SJCRH30 (cell line): ENCODE data around the gene RAP1GDS1. TPM values are rescaled to one million over a fixed set of nuclear protein-coding genes. Genes with fewer than 3 reads are reported as not detected.

Experiments
- DNase-seq, 2 experiments: peaks; one replicate each; pipeline ENCODE4 v3.0.0-alpha.2; 2015 to 2020
- H3K27ac ChIP-seq: fragments of 250-450 bp; sonication (Bioruptor Pico); 2 replicates; pipeline ENCODE4 v1.5.1; 2020; ENCODE audit warnings: mild to moderate bottlenecking, moderate library complexity
- H3K27me3 ChIP-seq: fragments of 250-450 bp; sonication (Bioruptor Pico); 2 replicates; pipeline ENCODE4 v1.5.1; 2020; ENCODE audit warnings: mild to moderate bottlenecking, moderate library complexity
- H3K36me3 ChIP-seq: fragments of 250-450 bp; sonication (Bioruptor Pico); 2 replicates; pipeline ENCODE4 v1.5.1; 2020; ENCODE audit warnings: mild to moderate bottlenecking, moderate library complexity
- H3K4me1 ChIP-seq: fragments of 250-450 bp; sonication (Bioruptor Pico); 2 replicates; pipeline ENCODE4 v1.5.1; 2020; ENCODE audit warnings: mild to moderate bottlenecking, moderate library complexity
- H3K4me3 ChIP-seq: fragments of 250-450 bp; sonication (Bioruptor Pico); 2 replicates; pipeline ENCODE4 v1.5.1; 2020; ENCODE audit warnings: mild to moderate bottlenecking, moderate library complexity
- H3K9me3 ChIP-seq: fragments of 250-450 bp; sonication (Bioruptor Pico); replicated peaks from 2 replicates; pipeline ENCODE4 v1.5.1; 2020; ENCODE audit warnings: mild to moderate bottlenecking, moderate library complexity
- total RNA-seq: library from RNA; depleted of rRNA; stranded (reverse); fragments of >200 nt; shearing (Covaris generic); gene quantifications from 2 replicates; pipeline ENCODE4 v1.2.3, GENCODE V29; 2014; rRNA removed

Gene RAP1GDS1
- total RNA-seq, 1 experiment from 2014 or later = 73.0 TPM

DNA sequence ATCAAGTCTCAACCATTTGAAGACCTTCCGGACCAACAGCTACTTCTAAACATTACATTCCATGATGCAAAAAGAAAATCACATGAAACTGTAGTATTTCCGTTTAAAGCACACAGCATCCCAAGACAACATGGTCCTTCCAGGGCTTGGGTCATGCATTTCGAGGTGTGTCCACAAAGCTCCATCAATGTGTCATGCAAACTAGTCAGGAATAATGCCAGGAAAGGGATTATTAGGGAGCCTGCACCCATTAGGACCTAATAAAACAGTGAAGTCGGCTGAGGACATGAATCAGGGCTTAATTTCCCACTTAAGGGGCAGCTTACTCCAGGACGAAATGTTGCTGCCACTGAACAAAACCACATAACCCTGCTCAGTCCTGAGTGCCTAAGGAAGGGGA lies 219.4 kb downstream of the RAP1GDS1 start:
- no peak overlapping the region for H3K27ac ChIP-seq
- no peak overlapping the region for H3K4me3 ChIP-seq
- H3K9me3 ChIP-seq = no peaks in the 10 kb centered on the region; the same call in 1 of the 2 replicates

DNA sequence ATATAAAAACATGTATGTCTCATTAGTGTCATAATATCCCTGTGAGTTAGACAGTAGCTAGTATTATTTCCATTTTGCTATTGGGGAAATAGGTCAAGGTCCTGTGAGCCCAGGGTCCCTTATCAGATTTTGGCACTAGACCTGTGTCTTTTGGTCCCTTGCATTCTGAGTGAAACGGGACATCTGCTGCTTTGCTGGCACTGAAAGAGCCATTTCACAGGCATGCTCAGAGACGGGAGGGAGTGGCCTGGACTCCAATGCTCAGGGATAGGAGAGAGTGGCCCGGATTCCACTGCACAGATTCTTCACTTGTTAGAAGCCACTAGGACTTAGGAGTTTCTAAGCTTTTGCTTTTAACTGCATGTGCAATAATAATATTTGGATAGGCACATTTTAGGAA lies 220.0 kb downstream of the RAP1GDS1 start:
- Histone ChIP-seq H3K36me3 (peaks cover 2% of the 10 kb centered on the region; the same call in 1 of the 2 replicates), H3K4me1 (no peaks in the 10 kb centered on the region), H3K27me3 (no peaks in the 10 kb centered on the region), H3K9me3 (no peaks in the 10 kb centered on the region; the same call in 1 of the 2 replicates), H3K4me3 (no peak overlapping the region), H3K27ac (no peak overlapping the region)
- DNase-seq = peak in 1 of 2 experiments; percentile 31

More for the DNA sequence above, 219.4 kb downstream of the RAP1GDS1 start:
- H3K36me3 ChIP-seq = peaks cover 2% of the 10 kb centered on the region; the same call in 1 of the 2 replicates
- no peaks in the 10 kb centered on the region for H3K27me3 ChIP-seq
- no peaks in the 10 kb centered on the region for H3K4me1 ChIP-seq
- no peak for DNase-seq

DNA sequence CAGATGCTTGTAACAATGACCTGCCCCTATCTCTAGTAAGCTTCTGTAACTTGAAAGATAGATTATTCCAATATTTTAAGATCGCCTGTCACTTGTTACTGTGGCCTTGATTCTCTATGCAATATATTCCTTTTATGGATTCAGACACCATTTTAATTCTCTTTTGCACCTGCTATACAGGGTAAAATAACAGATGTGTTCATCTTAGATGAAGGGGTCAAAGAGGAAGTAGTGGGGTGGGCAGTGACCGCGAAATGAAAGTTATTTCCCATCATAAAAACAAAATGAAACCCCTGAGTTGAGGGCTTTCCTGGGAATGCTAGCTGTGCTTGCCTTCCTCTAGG lies 221.3 kb downstream of the RAP1GDS1 start:
- Histone ChIP-seq H3K4me3 (no peak overlapping the region), H3K27me3 (no peaks in the 10 kb centered on the region), H3K36me3 (peaks cover 2% of the 10 kb centered on the region; the same call in 1 of the 2 replicates), H3K27ac (no peak overlapping the region), H3K9me3 (no peaks in the 10 kb centered on the region; the same call in 1 of the 2 replicates), H3K4me1 (no peaks in the 10 kb centered on the region)
- no peak for DNase-seq

DNA sequence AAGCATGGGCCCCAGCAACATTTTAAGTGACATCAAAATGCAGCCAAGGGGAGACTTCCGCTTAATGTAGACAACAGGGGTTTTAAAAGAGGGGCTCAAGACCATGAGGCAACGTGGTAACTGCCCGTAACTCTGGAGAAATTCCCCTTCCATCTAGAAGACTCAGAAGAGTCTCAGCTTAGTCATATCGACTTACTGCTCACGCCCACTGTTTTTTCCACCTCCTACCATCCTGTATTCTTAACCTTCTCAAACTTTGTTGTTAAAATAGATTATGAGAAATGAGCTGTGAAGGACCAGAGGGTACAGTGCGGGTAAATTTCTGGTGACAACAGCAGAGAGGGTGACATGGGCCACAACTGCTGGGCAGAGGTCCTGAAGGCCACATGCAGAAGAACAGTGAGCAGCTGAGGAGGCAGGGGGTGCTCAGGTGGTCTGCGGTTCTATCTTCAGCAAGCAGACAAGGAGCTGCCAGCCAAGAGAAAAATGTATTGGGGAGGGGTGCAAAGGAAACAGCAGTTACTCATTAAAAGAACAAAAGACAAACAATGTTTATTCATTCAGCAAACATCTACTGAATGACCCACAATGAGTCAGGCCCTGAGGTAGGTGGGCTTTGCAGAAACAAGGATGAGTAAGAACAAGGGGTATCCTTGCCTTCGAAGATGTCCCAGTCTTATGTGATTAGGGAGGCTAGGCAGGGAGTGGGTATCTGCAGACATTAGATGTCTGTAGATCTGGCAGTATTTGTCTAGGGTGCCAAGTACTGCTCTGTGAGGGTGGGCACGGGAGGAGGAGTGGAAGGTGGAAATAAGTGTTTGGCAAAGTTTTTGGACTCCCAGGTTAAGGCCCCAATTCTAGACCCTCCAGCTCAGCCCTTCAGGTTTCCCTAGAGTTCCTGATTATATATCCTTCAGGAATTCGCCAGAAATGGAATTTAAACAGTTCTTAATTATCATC lies 221.9 kb downstream of the RAP1GDS1 start:
- no peaks in the 10 kb centered on the region for H3K4me1 ChIP-seq
- H3K27ac ChIP-seq = no peak overlapping the region
- no peak overlapping the region for H3K4me3 ChIP-seq
- peaks cover 2% of the 10 kb centered on the region; the same call in 1 of the 2 replicates for H3K36me3 ChIP-seq
- no peaks in the 10 kb centered on the region; the same call in 1 of the 2 replicates for H3K9me3 ChIP-seq
- no peak for DNase-seq
- H3K27me3 ChIP-seq = no peaks in the 10 kb centered on the region

DNA sequence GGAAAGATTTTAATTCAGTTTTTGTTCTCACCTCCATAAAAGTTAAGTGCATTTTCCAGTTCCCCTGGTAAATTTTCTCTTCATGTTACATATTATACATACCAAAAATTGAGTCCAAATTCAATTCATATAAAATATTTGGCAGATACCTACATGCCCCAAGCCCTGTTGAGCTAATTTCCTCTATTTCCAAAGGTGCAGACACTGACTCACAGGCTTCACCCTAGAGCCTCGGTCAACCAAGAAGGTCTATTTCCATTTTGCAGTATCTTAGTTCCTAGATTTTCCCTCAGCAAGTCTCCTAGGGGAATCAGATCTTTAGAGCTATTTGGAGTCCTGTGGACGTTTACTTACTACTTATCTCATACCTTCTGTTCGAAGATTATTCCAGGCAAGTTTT lies 222.8 kb downstream of the RAP1GDS1 start:
- Histone ChIP-seq H3K27me3 (no peaks in the 10 kb centered on the region), H3K27ac (no peak overlapping the region), H3K4me3 (no peak overlapping the region), H3K9me3 (no peaks in the 10 kb centered on the region; the same call in 1 of the 2 replicates), H3K4me1 (no peaks in the 10 kb centered on the region), H3K36me3 (no peaks in the 10 kb centered on the region; the same call in 1 of the 2 replicates)
- DNase-seq = no peak

DNA sequence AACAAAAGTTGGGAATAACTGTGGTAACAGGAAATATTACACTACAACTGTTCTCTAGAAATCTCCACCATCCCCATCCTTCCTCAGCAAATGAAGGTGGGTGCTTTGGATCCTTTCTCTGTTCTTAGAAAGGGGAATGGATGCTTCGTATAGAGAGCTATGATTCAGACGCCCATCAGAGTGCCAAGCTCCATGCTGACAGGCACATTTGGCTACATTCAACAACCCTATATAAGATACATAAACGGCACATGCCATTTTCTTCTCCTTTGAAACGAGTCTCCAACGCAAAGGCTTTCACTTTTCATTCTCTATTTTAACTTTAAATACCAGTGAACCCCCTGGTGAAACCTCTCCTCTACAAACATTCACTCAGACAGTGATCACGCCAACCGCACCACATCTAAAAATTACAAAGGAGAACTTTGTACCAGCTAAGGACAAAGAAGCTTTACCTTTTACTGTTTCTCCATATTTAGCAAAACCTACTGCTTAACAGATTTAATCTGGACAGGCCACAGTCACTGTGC lies 224.7 kb downstream of the RAP1GDS1 start:
- H3K9me3 ChIP-seq = peaks cover 3% of the 10 kb centered on the region; the same call in 1 of the 2 replicates
- DNase-seq = no peak
- H3K4me3 ChIP-seq = no peak overlapping the region
- no peaks in the 10 kb centered on the region for H3K4me1 ChIP-seq
- no peaks in the 10 kb centered on the region; the same call in 1 of the 2 replicates for H3K36me3 ChIP-seq
- no peaks in the 10 kb centered on the region for H3K27me3 ChIP-seq
- no peak overlapping the region for H3K27ac ChIP-seq

DNA sequence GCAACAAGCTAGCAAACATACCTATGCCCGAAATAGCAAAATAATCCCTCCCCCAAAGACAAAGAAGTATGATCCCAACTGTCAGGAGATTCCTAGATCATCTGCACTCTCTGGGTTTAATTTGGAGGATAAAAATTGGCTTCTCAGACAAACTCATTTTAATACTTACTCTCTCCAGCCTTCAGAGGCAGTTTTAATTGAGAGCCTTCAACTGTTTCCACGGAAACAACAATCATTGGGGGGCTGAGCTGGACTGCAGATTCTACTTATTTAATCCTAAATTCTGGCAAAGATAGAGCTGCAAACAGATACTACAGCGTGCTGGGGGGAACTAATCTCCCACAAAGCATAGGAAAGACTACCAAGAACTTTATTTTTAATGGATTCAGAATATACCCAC lies 229.1 kb downstream of the RAP1GDS1 start:
- no peaks in the 10 kb centered on the region for H3K27me3 ChIP-seq
- H3K27ac ChIP-seq = no peak overlapping the region
- H3K9me3 ChIP-seq = 0 out of 2 replicates have a peak, but pooled peaks cover 7% of the 10 kb centered on the region
- no peaks in the 10 kb centered on the region for H3K36me3 ChIP-seq
- no peak overlapping the region for H3K4me3 ChIP-seq
- peaks cover 8% of the 10 kb centered on the region; the same call in 1 of the 2 replicates for H3K4me1 ChIP-seq
- no peak for DNase-seq

DNA sequence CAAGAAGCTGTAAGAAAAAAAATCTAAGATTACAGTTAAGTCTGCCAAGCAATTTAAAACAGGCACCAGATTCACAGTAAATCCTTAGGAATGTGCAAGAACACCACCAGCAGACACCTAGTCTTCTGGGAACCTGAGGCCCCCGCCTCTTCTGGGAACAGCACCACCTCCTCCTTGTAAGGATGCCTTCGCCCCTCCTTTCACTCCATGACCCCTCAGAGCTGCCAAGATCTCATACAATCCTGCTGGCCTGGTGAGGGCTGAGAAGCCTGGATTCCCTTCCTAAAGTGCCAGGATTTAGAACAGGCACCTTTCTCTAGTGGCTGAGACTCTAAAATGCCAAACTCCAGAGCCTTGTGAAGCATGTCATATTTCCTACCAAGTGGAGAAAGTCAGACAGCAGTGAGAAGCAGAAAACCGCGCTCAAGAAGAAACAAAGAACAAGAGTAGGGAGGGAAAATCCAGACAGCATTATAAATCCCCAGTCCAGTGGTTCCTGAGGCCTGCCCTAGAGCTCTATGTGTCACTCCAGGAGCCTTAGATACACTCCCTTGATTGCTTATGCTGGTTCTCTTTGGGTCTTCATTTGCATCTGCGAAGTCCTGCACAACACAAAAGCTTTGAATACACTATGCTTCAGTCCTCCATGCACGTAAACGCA lies 230.8 kb downstream of the RAP1GDS1 start:
- H3K4me1 ChIP-seq = peaks cover 8% of the 10 kb centered on the region; the same call in 1 of the 2 replicates
- H3K4me3 ChIP-seq = no peak overlapping the region
- 0 out of 2 replicates have a peak, but pooled peaks cover 7% of the 10 kb centered on the region for H3K9me3 ChIP-seq
- H3K27me3 ChIP-seq = no peaks in the 10 kb centered on the region
- H3K36me3 ChIP-seq = no peaks in the 10 kb centered on the region
- no peak for DNase-seq
- H3K27ac ChIP-seq = no peak overlapping the region

DNA sequence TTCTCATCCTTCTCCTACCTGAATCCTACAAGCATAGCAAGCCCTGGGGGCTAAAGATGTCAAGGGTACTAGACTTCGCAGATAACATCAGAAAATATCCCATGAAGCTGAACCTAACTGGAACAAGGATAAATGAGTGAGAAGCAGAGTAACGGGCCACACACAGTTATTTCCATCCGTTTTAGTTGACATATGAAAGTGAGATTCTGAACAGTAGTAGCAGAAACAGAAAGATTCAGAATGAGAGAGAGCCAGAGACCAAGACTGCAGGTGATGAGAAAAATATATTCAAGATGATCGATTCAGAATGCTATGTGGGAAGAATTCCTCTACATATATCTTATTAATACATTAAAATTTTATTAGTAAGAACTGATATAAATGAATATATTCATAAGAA lies 232.1 kb downstream of the RAP1GDS1 start:
- DNase-seq = no peak
- H3K27me3 ChIP-seq = no peaks in the 10 kb centered on the region
- H3K27ac ChIP-seq = no peak overlapping the region
- peaks cover 8% of the 10 kb centered on the region; the same call in 1 of the 2 replicates for H3K4me1 ChIP-seq
- H3K9me3 ChIP-seq = 0 out of 2 replicates have a peak, but pooled peaks cover 7% of the 10 kb centered on the region
- H3K4me3 ChIP-seq = no peak overlapping the region
- H3K36me3 ChIP-seq = no peaks in the 10 kb centered on the region

Other genes with a start within 250 kb of the RAP1GDS1 start
- not detected in 2 replicates for gene STPG2, start 117.9 kb upstream of the RAP1GDS1 start, total RNA-seq